ENCODE data around the gene PIAS1.

DNA sequence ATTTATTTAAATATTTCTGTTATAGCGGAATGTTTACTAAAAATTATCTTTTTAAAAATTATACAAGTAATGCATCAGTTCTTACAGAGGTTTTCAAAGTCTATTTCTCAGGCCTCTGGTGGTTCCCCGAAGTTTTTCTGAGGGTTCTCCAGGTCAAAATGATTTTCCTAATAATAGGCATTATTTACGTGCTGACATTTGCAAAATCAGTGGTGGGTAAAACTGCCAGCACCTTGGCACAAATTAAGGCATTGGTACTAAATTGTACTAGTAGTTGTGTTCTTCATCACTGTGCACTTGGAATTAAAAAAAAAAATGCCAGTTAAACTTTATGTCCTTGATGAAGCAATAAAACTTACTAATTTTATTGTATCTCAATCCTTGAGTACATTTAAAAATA, 9.5 kb downstream of the PIAS1 start:
- TF ChIP-seq, protein P1, sequence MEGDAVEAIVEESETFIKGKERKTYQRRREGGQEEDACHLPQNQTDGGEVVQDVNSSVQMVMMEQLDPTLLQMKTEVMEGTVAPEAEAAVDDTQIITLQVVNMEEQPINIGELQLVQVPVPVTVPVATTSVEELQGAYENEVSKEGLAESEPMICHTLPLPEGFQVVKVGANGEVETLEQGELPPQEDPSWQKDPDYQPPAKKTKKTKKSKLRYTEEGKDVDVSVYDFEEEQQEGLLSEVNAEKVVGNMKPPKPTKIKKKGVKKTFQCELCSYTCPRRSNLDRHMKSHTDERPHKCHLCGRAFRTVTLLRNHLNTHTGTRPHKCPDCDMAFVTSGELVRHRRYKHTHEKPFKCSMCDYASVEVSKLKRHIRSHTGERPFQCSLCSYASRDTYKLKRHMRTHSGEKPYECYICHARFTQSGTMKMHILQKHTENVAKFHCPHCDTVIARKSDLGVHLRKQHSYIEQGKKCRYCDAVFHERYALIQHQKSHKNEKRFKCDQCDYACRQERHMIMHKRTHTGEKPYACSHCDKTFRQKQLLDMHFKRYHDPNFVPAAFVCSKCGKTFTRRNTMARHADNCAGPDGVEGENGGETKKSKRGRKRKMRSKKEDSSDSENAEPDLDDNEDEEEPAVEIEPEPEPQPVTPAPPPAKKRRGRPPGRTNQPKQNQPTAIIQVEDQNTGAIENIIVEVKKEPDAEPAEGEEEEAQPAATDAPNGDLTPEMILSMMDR (conservative IDR thresholded peaks at IDR 0.05; ENCODE audit: low read length) = no peak
- TF ChIP-seq EZH2phosphoT487 (IDR thresholded peaks at IDR 0.05; ENCODE audit: borderline replicate concordance, low read depth, low read length) = no peak
